ENCODE data around the gene ILDR2.
A peak's percentile ranks its signal among the peaks of the same experiment; 100 is the strongest.

ILDR2 gene

GRCh38 chr1:166974647-166975345 lies 544 bp downstream of the ILDR2 start:
- H3K27ac ChIP-seq = no peak overlapping the region
- H3K27me3 ChIP-seq (ENCODE audit: insufficient read depth, low read depth, severe bottlenecking) = no peaks in the 10 kb centered on the region
- peak; percentile 12 for DNase-seq
- H3K9me3 ChIP-seq (ENCODE audit: severe bottlenecking) = no peaks in the 10 kb centered on the region
- TF ChIP-seq CTCF (IDR thresholded peaks at IDR 0.05; ENCODE audit: low read depth, low read length) = no peak
- H3K4me3 ChIP-seq (ENCODE audit: low read depth, low read length) = peak overlapping the region; percentile 63
- no peaks in the 10 kb centered on the region for H3K36me3 ChIP-seq

GRCh38 chr1:166972826-166973225 lies 2.5 kb downstream of the ILDR2 start:
- DNase-seq = no peak
- no peak overlapping the region for H3K4me3 ChIP-seq (ENCODE audit: low read depth, low read length)
- TF ChIP-seq CTCF (IDR thresholded peaks at IDR 0.05; ENCODE audit: low read depth, low read length) = no peak
- H3K27ac ChIP-seq = no peak overlapping the region
- H3K36me3 ChIP-seq = no peaks in the 10 kb centered on the region
- no peaks in the 10 kb centered on the region for H3K9me3 ChIP-seq (ENCODE audit: severe bottlenecking)
- H3K27me3 ChIP-seq (ENCODE audit: insufficient read depth, low read depth, severe bottlenecking) = no peaks in the 10 kb centered on the region

GRCh38 chr1:166972193-166972592 lies 3.1 kb downstream of the ILDR2 start:
- no peak overlapping the region for H3K27ac ChIP-seq
- no peak for DNase-seq
- H3K36me3 ChIP-seq = no peaks in the 10 kb centered on the region
- H3K4me3 ChIP-seq (ENCODE audit: low read depth, low read length) = no peak overlapping the region
- no peaks in the 10 kb centered on the region for H3K27me3 ChIP-seq (ENCODE audit: insufficient read depth, low read depth, severe bottlenecking)
- no peaks in the 10 kb centered on the region for H3K9me3 ChIP-seq (ENCODE audit: severe bottlenecking)
- TF ChIP-seq CTCF (IDR thresholded peaks at IDR 0.05; ENCODE audit: low read depth, low read length) = no peak

GRCh38 chr1:166971252-166971651 lies 4.1 kb downstream of the ILDR2 start:
- Histone ChIP-seq H3K9me3 (ENCODE audit: severe bottlenecking) (no peaks in the 10 kb centered on the region), H3K27me3 (ENCODE audit: insufficient read depth, low read depth, severe bottlenecking) (no peaks in the 10 kb centered on the region), H3K36me3 (no peaks in the 10 kb centered on the region), H3K27ac (no peak overlapping the region), H3K4me3 (ENCODE audit: low read depth, low read length) (no peak overlapping the region)
- TF ChIP-seq CTCF (IDR thresholded peaks at IDR 0.05; ENCODE audit: low read depth, low read length) = no peak
- DNase-seq = no peak

- TF ChIP-seq CTCF (IDR thresholded peaks at IDR 0.05; ENCODE audit: low read depth, low read length) = no peak
- DNase-seq = no peak
- Histone ChIP-seq H3K9me3 (ENCODE audit: severe bottlenecking) (no peaks in the 10 kb centered on the region), H3K4me3 (ENCODE audit: low read depth, low read length) (no peak overlapping the region), H3K27me3 (ENCODE audit: insufficient read depth, low read depth, severe bottlenecking) (no peaks in the 10 kb centered on the region), H3K27ac (no peak overlapping the region), H3K36me3 (no peaks in the 10 kb centered on the region)
Measured at GRCh38 chr1:166969074-166969677, 6.2 kb downstream of the ILDR2 start.
